ENCODE data around the gene RELN.

Gene RELN

DNA sequence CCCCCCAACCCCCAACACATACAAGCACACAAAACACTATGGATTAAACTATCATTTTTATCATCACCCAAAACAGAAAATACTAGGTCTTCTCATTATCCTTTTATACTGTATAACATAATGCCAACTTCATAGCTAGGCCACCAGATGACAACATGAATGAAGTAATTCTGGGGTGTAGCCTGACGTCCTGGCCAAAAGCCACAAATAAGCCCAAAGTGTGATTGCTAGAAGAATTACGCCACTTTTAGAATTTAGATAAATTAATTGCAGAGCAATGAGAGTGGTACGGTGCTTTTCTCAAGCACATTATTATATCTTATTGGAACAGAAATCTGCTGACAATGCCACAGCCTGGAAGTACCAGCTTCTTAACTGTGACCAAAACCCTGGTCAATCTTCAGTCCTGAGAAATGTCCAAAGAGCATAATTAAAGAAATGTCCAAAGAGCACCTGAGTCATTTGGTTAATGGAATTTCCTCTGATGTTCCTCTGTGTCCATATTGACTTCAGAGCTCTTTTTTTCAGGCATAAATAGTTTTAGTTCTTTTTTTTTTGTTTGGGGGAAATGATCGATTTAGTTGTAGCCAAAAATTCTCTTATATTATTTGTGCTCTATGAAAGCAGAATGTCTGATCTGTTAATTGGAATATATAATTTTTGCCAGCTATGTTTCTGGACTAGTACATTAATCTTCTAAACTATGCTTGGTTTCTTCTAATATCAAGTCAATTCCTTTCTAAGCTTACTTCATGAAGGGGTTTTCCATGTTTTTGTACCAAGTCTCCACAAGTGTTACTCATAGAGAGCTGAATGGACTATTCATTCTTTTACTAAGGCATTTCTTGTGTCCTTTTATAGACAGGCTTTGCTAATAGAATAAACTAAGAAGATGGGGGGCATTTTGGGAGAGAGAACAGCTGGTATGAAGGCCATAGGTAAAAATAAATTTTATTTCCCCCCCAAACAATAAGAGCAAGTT lies 310.0 kb downstream of the RELN start:
- FAIRE-seq = no peak

- FAIRE-seq = no peak
Observed at GRCh38 chr7:103668279-103668941, 321.0 kb downstream of the RELN start.

GRCh38 chr7:103666326-103666725 lies 323.1 kb downstream of the RELN start:
- FAIRE-seq = no peak

DNA sequence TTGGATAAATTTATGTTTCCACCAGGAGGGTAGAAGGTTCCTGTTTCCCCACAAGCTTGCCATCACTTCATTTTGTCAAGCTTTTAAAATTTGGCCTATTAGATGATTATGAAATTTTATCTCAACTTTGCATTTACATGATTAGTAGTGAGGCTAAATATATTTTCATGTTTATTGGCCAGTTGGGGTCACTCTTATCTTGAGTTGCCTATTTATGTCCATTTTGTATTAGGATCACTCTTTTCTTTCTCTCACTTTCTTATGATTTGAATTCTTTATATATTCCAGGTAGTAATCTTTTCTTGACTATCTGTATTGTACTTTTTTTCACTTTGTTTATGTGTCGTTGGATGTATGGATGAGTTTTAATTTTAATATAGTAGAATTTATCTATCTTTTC lies 324.9 kb downstream of the RELN start:
- FAIRE-seq = no peak

DNA sequence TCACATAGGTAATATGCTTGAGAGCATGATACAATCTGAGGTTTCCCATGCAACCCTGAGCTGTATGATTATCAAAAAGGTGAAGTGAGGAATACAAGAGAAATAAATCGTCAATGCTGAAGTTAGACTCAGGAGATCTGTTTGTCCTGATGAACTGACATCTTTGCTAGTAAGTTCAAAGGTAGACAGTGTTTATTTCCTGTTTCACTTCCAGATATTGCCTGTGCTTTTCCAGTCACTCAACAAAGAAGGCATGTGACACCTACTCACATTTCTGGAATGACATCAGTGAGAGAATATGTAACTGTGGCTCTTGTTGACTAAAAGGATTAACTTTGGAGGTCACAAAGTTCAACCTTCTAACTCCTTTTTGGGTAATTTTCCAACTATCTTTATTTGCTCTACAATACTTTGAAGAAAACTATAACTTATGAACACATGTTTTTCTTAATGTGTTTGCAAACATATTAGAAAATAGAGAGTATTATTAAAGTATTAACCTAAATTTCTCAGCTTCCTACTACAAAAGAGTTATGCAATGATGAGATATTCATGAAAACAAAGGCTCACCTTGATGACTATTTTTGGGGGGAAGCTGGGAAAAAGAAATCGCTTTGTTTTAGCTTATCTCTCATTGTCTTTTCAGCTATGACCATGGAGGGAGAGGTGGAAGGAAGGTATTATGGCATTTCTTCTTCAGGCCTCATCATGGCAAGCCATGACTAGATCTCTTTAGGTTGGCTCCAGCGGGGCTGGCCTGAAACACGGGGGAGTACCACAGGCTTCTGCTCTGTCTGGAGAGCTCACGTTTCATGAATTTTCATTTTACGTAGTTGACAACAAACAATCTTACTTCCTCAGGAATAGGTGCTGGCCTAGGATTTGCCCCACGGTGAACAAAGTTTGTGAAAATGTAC lies 328.7 kb downstream of the RELN start:
- no peak for FAIRE-seq

DNA sequence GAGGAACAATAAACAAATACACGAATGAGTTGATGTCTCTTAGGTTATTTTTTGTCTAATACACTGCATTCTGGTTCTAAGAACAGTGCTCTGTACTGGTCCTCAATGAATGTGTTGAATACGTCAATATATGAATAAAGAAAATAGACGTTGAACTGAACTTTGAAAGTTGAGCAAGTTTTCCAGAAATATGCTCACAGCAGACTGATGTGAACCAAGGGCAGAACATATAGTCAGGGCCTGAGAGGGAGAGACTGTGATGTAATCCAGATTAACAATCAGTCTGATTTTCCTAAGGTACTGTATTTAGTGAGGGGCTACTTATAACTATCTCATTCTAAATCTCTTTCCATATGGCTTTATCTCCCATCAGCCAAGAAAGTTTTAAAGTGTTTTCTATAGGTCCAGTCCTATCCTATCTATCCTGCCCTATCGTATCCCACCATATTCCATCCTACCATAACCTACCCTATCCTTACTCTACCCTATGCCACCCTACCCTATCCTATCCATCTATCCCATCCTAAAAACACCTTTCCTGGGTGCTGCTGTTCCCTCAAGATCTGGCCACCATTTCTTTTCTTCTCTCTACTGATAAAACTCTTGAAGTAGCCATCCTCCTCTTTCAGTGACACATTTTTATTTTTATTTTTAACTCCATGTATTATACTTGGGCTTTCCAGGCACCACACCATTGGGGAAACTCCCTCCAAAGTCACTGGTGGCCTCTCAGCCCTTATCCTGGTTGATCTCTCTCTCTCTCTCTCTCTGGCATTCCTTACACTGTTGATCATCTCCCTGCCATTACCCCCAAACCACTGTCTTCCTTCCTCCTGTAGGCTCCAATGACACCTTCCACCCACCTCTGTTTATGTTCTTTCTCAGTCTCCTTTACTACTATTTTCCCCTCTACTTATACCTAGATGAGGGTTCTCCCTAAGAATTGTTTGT lies 331.1 kb downstream of the RELN start:
- FAIRE-seq = no peak

- FAIRE-seq = no peak
Observed at GRCh38 chr7:103657474-103657894, 332.0 kb downstream of the RELN start.

DNA sequence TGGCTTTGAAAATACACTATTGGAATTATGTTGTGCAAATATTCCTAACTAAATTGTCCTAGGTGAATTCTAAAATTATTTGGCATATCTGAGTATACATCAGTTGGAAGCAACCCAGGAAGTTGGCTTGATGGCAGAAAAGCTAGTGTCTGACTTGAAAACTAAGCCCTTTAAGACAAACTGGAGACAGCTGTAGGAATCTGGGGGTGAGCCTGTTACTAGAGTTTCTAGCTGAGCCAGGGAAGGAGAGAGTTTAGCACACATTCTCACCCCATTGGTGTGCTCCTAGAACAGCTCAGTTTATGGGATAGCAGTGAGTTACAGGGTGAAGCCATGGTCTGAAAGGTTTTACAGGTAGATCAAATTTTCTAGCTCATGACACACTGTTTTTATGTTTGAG lies 333.2 kb downstream of the RELN start:
- no peak for FAIRE-seq

- FAIRE-seq = no peak
Observed at GRCh38 chr7:103651593-103652377, 337.7 kb downstream of the RELN start.

- FAIRE-seq = no peak
Observed at GRCh38 chr7:103649052-103649451, 340.4 kb downstream of the RELN start.

DNA sequence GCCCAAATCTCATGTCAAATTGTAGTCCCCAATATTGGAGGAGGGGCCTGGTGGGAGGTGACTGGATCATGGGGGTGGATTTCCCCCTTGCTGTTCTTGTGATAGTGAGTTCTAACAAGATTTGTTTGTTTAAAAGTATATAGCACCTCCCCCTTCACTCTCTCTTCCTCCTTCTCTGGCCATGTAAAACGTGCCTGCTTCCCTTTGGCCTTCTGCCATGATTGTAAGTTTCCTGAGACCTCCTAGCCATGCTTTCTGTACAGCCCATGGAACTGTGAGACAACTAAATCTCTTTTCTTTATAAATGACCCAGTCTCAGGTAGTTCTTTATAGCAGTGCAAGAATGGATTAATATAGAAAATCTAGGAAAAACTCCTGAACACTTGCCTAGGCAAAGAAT lies 341.3 kb downstream of the RELN start:
- no peak for FAIRE-seq

GRCh38 chr7:103644319-103644718 lies 345.1 kb downstream of the RELN start:
- FAIRE-seq = no peak

DNA sequence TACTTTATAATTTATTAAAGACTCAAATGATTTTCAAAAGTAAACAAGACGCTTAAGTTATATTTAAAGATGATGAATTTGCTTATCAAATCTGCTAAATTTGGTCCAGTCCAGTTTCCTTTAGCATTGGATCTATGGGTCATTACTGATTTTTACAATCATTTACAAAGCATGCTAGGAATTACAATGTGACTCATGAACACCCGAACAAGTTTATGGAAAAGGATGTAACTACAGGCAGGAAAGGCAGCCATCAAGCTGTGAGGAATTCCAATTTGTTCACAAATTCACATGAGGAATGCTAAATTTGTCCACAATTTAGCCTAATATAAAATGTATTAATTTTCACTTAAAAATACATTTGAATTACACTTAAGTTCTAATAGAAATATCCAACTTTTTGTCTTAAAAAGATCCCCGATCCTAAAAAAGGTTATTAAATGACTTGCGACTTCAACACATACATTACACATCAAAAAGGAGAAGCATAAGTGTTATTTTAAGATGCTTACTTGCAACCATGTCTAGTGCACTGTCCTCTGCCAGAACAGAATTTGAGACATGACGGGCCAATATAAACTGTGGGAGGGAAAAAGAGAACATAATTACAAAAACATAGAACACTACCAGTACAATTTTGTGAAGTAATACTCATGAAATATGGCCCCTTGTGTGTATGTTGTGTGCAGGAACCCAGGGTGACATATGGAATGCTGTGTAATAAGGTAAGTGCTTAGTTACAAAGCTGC lies 349.3 kb downstream of the RELN start:
- FAIRE-seq = no peak

GRCh38 chr7:103637726-103638125 lies 351.7 kb downstream of the RELN start:
- no peak for FAIRE-seq

- no peak for FAIRE-seq
Observed at GRCh38 chr7:103637094-103637493, 352.4 kb downstream of the RELN start.

DNA sequence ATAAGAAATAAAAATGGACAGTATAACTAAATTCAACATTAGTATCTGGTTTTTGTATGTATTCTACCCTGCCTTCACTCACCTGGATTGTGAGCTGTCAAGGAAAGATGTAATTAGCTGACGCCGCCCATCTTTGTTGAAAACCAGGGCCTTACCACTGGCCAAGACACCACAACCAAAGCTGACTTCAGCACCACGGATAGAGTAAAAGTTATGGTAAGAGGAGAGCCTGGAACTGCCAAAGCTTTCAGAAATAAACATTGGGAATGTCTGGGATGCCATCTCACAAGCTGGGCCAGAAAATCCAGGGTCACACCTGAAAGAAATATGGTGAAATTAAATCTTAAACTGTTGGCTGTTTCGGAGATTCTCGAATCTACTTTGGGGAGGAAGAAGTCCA lies 353.3 kb downstream of the RELN start:
- FAIRE-seq = no peak

GRCh38 chr7:103632972-103633371 lies 356.5 kb downstream of the RELN start:
- FAIRE-seq = no peak

GRCh38 chr7:103632005-103632639 lies 357.3 kb downstream of the RELN start:
- FAIRE-seq = no peak

- FAIRE-seq = no peak
Observed at GRCh38 chr7:103630318-103630717, 359.1 kb downstream of the RELN start.

DNA sequence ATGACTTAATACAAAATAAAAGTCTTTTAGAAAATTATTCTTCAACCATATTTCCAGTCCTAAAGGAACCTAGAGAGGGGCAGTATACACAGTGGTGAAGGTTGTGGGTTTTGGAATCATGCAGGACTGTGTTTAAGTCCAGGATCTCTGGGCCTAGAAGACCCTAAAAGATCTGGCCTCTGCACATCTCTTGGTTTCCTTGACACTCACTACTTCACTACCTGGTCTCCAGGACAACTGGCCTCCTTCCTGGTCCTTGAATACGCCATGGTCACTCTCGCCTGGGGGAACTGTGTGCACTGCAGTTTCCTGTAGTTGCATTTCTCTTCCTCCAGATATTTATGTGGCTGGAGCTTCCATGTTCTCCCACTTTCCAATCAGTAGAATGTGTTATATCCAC lies 360.7 kb downstream of the RELN start:
- no peak for FAIRE-seq

All from endometrium (tissue), 2 donors.